HG03045 (cell line): Measurements from ENCODE around the gene SUMO2.
"Not testable (repeated sequence)": the region's sequence is repeated elsewhere in the genome, so short reads cannot be mapped to it uniquely, and the experiment has no call there.

Experiments used
- ATAC-seq: cut with Tn5 transposase; IDR thresholded peaks from one replicate; pipeline ENCODE4 v1.9.1; 2021; ENCODE audit warnings: mild to moderate bottlenecking, moderate library complexity; ENCODE audit not compliant: unreplicated experiment

Gene SUMO2

DNA sequence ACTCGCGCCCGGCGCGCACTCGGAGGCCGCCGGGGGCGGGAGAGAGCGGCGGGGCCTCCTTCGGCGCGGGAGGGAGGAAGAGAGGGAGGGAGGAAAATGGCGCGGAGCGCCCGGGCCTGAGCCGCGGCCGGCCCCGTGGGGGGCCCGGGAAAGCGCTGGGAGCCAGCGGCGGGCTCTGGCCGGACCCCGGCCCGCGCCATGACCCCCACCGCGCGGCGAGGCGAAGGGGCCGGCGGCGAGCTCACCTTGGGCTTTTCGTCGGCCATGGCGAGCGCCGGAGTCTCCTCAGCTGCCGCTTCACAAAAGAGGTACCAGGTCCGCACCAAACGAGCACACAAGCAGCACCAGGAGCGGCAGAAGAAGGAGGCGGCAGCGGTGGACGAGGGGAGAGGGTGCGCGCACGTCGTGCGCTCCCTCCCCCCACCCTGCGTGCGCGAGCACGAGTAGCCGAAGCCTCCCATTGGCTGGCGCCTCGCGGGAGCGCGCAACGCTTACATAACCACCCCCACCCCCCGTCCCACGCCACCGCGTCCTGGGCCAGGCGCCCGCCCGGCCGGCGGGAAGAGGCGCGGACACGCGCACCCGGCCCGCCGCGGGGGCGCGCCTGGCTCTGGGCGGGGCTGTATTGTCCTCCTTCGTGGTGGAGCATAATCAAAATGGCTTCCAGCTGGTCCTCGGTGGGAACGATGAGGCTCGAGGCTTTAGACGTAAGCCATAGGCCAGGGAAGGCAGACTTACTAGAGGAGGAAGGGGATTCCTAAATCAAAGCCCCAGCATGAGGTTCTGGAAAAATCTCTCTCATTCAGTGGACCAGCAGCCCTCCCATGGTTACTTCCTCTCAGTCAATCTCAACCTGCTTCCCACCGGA, at the start of gene SUMO2:
TSS of gene SUMO2 (minus strand) at position 391 of the 868 bp plus-strand sequence. CDS start at position 266, 125 bp downstream.
- peak; percentile 77 for ATAC-seq

DNA sequence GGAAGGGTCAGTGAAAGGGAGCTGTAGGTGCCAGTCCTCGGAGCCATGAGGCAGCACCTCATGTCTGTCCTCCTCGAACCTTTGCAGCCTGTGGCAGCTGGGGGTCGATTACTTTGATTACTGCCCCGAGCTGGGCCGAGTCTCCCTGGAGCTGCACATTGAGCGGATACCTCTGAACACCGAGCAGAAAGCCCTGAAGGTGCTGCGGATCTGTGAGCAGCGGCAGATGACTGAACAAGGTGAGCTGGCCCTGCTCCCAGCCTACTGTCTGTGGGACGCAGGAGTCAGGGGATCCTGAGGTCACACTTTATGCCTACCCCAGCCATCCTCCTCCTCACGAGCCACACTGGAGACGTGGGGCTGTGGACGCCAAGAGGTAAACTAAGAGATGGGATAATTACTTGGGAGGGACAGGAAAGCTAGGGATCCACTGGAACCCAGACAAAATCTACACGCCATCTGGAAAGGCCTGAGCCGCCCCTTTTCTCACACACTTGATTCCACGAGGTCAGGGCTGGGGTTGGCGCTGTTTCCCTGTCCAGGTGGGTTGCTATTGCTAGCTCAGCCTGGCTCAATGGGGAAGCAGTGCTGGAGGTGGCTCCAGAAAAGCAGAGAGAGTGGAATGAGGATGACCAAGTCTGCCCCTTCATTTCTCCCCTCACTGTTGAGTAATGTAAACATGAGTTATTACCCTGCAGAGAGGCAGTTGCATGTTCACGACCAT, 49.1 kb upstream of the SUMO2 start:
- no peak for ATAC-seq

DNA sequence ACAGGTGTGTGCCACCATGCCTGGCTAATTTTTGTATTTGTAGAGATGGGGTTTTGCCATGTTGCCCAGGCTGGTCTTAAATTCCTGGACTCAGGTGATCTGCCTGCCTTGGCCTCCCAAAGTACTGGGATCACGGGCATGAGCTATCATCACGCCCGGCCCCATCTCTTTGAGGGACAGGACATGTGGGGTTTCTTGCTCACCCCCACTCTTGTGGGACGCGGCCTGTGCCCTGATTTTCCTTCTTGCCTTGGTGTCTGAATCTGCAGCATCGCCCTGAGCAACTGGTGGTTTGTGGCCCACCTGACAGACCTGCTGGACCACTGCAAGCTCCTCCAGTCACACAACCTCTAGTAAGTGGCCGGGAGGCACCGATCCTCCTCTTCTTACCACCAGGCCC, 48.3 kb upstream of the SUMO2 start:
- no peak for ATAC-seq

DNA sequence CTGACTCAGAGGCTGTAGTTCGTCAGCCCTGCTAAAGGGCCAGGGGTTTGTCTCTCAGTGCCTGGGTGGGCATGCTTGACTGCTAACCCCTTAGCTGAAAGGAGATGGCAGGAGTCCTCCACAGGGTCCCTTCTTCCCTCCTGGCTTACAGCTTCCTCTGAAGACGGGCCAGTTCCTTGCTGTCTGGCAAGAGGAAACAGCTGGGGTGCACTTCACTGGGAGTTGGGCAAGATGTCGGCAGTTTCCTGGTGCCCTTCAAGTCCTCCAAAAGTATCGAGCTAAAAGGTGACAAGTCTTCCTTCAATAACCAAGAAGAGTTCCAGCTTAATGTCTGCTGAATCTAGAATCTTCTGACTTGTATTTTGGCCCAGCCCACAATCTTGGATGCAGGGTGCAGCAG, 46.1 kb upstream of the SUMO2 start:
- no peak for ATAC-seq

DNA sequence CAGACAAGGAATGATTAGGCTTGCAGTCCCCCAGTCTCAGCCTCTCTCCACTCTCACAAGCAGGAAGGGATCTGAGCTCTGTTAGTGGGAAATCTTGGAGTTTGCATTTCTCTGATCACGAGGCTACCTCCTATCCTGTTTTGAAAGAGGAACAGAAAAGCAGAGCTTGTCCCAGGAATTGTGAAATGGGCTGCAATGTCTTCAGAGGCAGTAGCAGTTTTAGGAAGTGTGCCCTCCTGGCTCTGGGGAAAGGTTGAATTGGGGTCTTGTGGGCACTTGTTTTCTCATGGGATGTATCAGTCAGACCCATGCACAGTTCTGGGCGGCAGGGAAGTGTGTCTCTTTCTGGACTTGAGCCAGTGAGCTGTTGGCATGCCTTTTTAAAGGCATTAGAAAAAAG, 45.5 kb upstream of the SUMO2 start:
- no peak for ATAC-seq

DNA sequence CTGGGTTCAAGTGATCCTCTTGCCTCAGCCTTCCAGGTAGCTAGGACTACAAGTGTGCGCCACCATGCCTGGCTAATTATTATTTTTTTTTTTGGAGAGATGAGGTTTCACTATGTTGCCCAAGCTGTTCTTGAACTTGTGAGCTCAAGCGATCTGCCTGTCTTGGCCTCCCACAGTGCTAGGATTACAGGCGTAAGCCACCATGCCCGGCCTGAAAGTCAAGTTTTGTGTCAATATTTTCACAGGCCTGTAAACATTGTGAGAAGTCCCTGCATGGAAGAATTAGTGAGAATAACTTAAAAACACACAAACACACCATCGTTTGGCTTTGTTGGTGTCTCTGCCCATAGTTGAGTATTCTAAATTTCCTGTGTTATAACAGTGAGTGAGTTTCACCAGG, 45.0 kb upstream of the SUMO2 start:
- ATAC-seq, result no peak

DNA sequence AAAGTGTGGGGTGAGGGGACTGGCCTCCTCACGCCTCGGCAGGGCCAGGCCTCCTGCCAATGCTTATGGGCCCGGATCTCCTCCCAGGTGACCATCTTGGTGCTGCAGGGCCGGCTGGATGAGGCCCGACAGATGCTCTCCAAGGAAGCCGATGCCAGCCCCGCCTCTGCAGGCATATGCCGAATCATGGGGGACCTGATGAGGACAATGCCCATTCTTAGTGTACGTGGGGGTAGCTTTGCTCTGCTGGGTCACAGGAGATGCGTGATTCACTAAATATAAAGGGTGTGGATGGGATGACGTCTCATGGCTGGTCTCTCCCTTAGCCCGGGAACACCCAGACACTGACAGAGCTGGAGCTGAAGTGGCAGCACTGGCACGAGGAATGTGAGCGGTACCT, 42.3 kb upstream of the SUMO2 start:
- no peak for ATAC-seq

DNA sequence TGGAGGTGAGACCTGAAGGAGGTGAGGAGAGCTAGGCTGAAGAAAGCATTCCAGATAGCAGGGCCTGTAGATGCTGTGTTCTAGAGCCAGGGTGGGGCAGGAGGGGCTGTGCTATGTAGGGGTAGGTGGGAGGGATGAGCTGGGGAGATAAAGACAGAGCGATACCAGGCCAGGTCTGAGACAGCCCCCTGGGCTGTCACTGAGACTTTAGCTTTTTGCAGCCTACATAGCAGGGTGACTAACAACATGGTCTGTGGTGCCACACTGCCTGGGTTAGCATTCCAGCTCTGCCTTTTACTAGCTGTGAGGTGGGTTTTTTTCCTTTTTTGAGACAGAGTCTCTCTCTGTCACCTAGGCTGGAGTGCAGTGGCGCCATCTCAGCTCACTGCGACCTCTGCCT, 37.1 kb upstream of the SUMO2 start:
- ATAC-seq, result no peak

DNA sequence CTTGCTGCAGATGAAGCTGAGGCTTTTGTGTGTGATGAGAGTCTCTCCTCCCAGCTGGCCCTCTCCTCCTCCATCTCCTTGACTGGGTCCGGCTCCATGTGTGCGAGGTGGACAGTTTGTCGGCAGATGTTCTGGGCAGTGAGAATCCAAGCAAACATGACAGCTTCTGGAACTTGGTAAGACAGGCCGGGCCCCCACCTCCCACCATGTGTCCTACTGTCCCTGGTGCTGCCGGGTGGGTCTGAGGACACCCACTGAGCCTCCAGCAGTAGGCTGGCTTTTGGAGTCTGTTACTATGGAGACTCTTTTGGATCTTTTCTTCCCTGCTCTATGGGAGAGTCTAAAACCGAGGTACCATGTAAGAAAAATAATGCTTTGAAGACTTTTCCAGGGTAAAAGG, 35.4 kb upstream of the SUMO2 start:
- no peak for ATAC-seq

DNA sequence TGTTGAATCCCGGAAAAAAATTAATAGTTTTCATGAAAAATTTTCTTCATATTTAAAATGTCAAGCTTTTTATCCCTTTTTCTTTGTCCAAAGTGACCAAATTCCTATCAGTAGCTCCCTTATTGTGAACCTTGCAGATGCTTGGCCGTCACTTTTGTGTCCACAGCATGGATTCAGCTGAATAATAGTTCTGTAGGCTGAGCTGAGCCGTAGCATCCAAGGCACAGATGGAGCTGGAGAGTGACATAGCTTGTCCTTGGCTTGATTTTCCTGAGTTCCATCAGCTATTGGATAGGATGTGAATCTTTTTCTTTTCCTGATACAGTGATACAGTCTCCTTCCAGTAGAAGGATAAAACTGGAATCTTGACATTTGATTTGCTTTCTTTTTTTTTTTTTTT, 26.3 kb upstream of the SUMO2 start:
- ATAC-seq, result no peak

DNA sequence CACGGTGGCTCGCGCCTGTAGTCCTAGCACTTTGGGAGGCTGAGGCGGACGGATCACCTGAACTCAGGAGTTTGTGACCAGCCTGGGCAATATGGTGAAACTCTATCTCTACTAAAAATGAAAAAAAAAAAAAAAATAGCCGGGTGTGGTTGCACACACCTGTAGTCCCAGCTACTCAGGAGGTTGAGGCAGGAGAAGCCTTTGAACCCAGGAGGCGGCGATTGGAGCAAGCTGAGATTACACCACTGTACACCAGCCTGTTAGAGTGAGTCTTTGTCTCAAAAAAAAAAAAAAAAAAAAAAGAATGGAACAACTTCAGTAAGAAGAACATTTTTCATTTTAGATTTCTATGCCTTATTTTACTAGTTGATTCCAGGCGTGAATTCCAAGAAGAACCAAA, 25.4 kb upstream of the SUMO2 start:
- ATAC-seq, result no peak

DNA sequence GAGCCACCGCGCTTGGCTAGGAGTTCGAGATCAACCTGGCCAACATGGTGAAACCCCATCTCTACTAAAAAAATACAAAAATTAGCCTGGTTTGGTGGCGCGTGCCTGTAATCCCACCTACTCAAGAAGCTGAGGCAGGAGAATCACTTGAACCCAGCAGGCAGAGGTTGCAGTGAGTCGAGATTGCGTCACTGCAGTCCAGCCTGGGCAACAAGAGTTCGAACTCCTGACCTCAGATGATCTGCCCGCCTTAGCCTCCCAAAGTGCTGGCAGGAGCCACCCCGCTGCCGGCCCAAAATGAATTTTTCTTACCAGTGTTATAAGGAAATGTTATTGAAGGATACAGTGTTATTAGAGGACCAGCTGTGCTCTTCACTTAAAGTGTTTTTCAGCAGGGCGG, 25.0 kb upstream of the SUMO2 start:
- no peak for ATAC-seq

DNA sequence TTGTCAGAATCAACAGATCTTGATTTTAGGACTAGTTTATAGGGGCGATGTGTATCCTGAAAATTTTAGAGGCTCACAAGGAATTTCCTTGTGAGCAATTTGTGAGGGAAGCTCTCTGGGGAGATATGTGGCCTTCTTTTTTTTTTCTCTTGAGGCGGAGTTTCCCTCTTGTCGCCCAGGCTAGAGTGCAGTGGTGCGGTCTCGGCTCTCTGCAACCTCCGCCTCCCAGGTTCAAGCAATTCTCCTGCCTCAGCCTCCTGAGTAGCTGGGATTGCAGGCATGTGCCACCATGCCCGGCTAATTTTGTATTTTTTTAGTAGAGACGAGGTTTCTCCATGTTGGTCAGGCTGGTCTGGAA, 24.3 kb upstream of the SUMO2 start:
- ATAC-seq, result not testable (repeated sequence)

DNA sequence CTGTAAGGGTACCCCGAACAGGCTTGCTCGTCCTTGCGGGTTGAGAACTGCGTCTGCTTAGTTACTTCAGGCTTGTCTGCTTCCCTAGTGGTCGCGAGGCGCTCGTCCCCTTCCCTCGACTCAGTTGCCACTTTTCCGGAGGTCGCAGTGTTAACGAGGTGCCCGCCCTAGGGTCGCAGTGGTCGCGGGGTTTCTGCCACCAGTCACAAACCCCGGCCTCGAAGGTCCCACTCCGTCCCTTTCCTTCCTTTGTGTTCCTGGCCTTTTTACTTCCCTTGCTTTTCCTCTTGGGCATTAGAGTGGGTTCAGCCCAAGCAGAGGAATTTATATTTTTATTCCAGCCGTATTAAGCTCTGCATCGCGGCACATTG, 23.0 kb upstream of the SUMO2 start:
- ATAC-seq, result no peak

DNA sequence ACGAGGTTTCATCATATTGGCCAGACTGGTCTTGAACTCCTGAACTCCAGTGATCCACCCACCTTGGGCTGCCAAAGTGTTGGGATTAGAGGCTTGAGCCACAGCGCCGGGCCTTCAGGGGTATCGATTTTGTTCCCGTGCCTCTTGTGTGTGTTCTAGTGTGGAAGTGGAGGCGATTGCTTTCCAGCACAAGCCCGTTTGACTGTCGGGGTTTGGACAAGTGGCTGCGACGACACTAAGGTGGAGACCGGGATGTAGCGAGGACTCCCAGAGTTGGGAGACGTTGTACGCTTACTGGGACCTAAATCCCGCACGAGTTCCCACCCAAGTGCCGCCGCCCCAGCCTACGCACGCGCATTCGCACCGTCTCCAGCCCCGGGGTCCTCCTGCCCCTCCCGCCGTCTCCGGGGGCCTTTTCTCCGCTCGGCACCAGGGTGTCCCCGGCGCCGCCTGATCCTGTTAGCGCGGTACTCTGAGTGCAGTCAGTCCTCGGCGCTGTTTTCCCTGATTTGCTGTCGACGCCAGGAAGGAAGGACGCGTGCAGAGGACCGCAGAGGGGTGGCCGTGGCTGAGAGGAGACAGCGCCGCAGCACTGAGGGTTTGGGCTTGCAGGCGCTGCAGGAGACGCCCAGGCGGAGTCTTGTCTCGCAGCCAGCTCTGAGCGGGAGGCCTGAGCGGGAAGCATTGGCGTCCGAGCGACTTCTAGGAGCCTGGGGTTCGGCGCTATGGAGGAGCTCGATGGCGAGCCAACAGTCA, 22.5 kb upstream of the SUMO2 start, which contains the start of gene NUP85:
TSS of gene NUP85 (plus strand) at position 643 of the 756 bp plus-strand sequence. CDS start at position 726, 83 bp downstream.
- ATAC-seq, result peak; percentile 77

DNA sequence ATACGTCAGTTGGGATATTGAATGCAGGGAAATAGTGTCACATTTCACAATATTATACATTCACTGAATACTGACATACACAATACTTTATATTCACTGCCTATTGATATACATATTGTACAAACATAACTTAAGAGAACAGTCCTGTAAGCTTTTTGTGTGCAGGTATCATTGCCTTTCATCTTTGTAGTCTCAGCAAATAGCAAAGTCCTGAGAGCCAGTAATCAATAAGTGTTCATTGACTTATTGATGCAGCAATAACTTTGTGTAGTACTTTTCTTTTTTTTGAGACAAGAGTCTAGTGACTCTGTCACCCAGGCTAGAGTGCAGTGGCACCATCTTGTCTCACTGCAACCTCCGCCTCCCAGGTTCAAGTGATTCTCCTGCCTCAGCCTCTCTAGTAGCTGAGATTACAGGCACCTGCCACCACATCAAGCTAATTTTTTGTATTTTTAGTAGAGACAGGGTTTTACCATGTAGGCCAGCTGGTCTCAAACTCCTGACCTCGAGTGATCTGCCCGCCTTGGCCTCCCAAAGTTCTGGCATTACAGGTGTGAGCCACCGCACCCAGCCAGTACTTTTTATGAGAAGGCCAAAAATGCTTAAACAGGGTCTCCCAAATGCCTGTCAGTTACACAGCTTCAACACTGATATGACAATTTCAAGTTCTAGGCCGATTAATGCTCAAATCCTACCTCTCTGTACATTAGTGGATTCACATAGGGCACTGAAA, 17.3 kb upstream of the SUMO2 start:
- ATAC-seq, result no peak

DNA sequence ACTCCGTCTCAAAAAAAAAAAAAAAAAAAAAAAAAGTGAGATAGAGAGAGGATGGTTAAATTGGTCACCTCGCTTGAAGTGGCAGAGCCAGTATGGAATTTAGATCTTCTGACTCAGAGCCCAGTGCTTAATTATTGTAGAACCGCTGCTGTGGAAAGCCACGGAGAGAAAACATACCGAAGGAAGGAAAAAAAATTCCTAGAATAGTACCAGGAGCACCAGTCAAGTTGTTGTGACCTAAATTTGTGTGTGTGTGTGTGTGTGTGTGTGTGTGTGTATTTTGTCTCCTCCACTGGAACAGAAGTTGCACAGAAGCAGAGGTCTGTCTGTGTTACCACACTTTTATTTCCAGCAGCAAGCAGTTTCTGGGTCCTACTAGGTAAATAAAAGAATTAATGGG, 12.1 kb upstream of the SUMO2 start:
- no peak for ATAC-seq

DNA sequence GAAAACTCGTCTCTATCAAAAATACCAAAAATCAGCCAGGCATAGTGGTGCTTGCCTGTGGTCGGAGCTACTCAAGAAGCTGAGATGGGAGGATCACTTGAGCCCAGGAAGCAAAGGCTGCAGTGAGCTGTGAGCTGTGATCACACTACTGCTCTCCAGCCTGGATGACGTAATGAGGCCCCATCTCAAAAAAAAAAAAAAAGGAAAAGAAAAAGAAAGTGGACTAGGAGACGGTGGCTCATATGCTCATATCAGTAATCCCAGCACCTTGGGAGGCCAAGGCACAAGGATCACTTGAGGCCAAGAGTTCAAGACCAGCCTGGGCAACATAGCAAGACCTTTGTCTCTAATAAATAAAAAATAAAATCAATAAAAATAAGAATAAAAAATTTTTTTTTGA, 8.8 kb upstream of the SUMO2 start:
- no peak for ATAC-seq

DNA sequence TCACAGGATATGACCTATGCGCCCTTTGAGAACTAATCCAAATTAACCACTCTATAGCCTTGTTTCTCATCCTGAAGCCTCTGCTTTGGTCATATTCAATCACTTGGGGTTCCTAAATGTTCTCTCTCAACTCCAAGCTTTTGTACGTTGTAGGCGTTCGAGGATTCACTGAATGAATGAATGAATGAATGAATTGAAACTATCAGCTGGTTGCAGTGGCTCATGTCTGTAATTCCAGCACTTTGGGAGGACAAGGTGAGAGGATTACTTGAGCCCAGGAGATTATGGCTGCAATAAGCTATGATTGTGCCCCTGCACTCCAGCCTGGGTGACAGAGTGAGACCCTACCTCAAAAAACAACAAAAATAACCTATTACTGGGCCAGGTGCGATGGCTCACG, 5.9 kb upstream of the SUMO2 start:
- ATAC-seq, result no peak

DNA sequence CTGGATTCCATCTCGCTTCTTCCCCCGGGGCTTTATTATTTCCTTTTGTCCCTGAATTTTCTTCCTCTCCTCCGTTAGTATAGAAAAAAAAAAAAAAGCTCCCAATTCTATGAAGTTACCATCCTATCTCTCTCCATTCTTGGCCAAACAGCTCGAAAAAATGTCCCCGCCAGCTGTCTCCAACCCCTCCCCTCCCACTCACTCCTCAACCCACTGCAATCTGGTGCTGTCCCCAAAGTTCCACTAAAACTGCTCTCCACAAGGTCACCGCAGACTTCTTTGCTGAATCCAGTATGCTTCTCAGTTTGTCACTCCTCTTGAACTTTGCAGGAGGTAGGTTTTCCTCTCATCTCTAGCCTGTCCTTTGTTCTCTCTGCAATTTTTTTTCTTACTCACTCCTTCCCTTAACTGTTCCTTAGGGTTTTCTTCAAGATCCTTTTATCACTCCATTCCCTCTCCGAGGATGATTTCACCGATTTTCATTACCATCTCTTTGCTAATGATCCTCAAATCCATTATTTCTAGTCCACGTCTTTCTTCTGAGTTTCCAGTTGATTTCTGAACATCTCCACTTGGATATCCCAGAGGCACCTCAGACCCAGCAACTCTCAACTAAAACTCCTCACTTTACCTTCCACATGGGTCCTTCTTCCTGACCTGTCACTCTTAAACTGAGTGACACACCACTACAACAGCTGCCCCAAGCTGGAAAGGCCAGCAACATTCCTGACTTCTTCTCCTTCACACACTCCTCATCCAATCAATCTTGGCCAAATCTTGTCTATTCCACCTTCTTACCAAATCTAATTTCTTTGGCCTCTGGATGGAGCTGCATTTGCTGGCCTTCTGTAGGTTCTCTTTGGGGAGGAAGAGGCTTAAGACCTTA, 1.5 kb upstream of the SUMO2 start:
- ATAC-seq, result no peak
